ENCODE data around the gene ELFN1.

Gene ELFN1

DNA sequence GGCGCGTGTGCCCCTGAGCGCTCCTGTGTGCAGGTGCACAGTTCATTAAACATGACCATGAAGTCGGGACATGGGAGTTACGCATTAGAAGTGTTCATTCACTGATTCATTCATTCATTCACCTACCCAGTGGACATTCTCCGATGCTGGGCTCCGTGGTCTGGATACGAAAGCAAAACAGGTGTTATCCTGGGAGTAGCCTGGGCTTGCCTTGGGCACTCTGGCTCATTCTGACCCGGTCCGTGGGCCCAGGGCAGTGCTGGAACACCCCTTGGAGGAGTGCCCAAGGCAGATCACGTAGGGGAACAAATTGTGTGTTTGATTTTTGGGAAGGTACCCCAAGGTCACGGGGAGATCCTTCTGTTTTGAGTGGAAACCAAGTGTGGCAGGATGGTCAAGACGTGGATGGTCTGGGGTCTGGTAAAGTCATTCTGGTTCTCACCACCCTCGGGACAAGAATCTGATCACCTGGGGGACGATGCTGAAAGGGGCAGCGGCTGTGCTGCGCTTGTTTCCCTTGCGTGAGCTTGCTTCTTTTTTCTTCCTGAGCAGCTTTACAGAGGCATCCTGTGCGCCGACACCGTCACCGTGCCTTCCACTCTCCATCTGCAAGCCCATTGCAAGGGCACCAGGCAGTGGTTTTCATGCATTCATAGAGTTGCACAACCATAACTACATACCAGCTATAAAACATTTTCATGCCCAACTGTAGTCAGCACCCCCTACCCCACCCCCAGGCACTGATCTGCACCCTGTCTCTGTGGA, 10.1 kb downstream of the ELFN1 start:
- DNase-seq (ENCODE audit: low read depth), result no peak
- TF ChIP-seq, protein P1, sequence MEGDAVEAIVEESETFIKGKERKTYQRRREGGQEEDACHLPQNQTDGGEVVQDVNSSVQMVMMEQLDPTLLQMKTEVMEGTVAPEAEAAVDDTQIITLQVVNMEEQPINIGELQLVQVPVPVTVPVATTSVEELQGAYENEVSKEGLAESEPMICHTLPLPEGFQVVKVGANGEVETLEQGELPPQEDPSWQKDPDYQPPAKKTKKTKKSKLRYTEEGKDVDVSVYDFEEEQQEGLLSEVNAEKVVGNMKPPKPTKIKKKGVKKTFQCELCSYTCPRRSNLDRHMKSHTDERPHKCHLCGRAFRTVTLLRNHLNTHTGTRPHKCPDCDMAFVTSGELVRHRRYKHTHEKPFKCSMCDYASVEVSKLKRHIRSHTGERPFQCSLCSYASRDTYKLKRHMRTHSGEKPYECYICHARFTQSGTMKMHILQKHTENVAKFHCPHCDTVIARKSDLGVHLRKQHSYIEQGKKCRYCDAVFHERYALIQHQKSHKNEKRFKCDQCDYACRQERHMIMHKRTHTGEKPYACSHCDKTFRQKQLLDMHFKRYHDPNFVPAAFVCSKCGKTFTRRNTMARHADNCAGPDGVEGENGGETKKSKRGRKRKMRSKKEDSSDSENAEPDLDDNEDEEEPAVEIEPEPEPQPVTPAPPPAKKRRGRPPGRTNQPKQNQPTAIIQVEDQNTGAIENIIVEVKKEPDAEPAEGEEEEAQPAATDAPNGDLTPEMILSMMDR (IDR thresholded peaks at IDR 0.05; ENCODE audit: insufficient read depth, low read depth, low read length, missing control alignments), result no peak
- H3K4me3 ChIP-seq (ENCODE audit: low read depth, low read length), result no peak overlapping the region

- no peak for DNase-seq (ENCODE audit: low read depth)
- TF ChIP-seq, protein P1 (IDR thresholded peaks at IDR 0.05; ENCODE audit: insufficient read depth, low read depth, low read length, missing control alignments), result no peak
- no peak overlapping the region for H3K4me3 ChIP-seq (ENCODE audit: low read depth, low read length)
These were observed 11.5 kb downstream of the ELFN1 start for GRCh38 chr7:1681581-1681980.

DNA sequence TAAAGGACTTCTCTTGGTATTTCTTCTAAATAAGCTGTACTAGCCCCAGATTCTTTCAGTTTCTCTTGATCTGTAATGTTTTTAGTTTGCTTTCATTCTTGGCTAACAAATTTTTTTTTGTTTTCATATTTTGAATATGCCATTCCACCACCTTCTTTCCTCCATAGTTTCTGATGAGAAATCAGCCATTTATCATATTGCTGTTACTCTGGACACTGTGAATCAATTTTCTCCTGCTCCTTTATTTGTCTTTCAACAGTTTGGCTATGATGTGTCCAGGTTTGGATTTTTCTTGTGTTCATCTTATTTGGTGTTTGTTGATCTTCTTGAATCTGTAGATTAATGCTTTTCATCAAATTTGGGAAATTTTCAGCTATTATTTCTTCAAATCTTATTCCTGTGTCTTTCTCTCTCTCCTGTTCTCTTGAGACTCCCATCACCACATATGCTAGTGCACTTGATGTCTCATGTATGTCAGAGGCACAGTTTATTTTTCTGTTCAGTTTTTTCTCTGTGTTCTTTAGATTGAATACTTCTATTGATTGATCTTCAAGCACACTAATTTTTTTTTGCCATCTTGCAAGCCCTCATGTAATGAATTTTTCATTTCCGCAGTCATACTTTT, 15.0 kb downstream of the ELFN1 start:
- no peak for DNase-seq (ENCODE audit: low read depth)
- no peak overlapping the region for H3K4me3 ChIP-seq (ENCODE audit: low read depth, low read length)
- TF ChIP-seq, protein P1 (IDR thresholded peaks at IDR 0.05; ENCODE audit: insufficient read depth, low read depth, low read length, missing control alignments), result no peak

- DNase-seq (ENCODE audit: low read depth), result no peak
- TF ChIP-seq, protein P1 (IDR thresholded peaks at IDR 0.05; ENCODE audit: insufficient read depth, low read depth, low read length, missing control alignments), result no peak
- no peak overlapping the region for H3K4me3 ChIP-seq (ENCODE audit: low read depth, low read length)
These were observed 18.5 kb downstream of the ELFN1 start for GRCh38 chr7:1688542-1688941.

DNA sequence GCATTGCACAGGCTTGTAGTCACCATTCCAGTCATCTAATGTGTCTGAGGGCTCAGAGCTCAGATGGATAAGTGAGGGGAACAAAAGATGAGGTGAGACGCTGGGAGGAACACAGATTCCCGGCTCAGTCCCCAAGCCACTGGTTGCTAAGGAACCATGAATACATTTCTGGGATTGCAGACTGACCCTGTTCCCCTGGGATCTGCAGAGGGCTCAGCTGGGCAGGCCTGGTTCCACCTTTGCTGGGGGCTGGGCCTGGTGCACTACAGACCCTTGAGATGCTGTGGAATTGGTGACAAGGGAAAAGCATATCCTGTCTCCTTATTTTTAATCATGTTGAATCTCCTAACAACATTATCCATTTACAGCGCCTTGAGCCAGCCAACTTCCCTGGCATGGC, 19.2 kb downstream of the ELFN1 start:
- H3K4me3 ChIP-seq (ENCODE audit: low read depth, low read length), result no peak overlapping the region
- no peak for DNase-seq (ENCODE audit: low read depth)
- TF ChIP-seq, protein P1 (IDR thresholded peaks at IDR 0.05; ENCODE audit: insufficient read depth, low read depth, low read length, missing control alignments), result no peak

- TF ChIP-seq, protein P1 (IDR thresholded peaks at IDR 0.05; ENCODE audit: insufficient read depth, low read depth, low read length, missing control alignments), result no peak
- no peak for DNase-seq (ENCODE audit: low read depth)
- no peak overlapping the region for H3K4me3 ChIP-seq (ENCODE audit: low read depth, low read length)
These were observed 20.4 kb downstream of the ELFN1 start for GRCh38 chr7:1690359-1690958.

Measured in GM12865 (cell line).